WTC11 (cell line): ENCODE measurements around the gene EDAR. TPM values are rescaled to one million over a fixed set of nuclear protein-coding genes. Genes with fewer than 3 reads are reported as not detected.

Experiments used
- ATAC-seq: fragments of 200-7000 bp; cut with Tn5 transposase; 2 replicates; pipeline ENCODE4 v1.10.0; 2021; ENCODE audit warnings: mild to moderate bottlenecking, moderate library complexity
- CTCF ChIA-PET: fragments of 300-600 bp; sonication (Branson Sonifier 250); formaldehyde crosslinking; loops from one replicate; lab custom pipeline; 2021; ENCODE audit warnings: antibody characterized with exemption; lab: Charles Lee
- POLR2A ChIA-PET: fragments of 350-600 bp; sonication (Branson Sonifier 250); formaldehyde crosslinking; loops from one replicate; lab custom pipeline; 2021; ENCODE audit warnings: antibody characterized with exemption; lab: Charles Lee
- DNase-seq: peaks from one replicate; pipeline ENCODE4 v3.0.0; 2021; ENCODE audit warnings: low spot score
- H3K27ac Mint-ChIP-seq: 2 replicates; pipeline ENCODE4 v1.8.0; 2021; ENCODE audit warnings: mixed read lengths
- H3K27me3 Mint-ChIP-seq: 2 replicates; pipeline ENCODE4 v1.8.0; 2021; ENCODE audit warnings: low read depth, mild to moderate bottlenecking, moderate library complexity, mixed read lengths
- H3K36me3 Mint-ChIP-seq: 2 replicates; pipeline ENCODE4 v1.8.0; 2021; ENCODE audit warnings: mixed read lengths
- H3K4me1 Mint-ChIP-seq: 2 replicates; pipeline ENCODE4 v1.8.0; 2022; ENCODE audit warnings: mixed read lengths
- H3K4me3 Mint-ChIP-seq: 2 replicates; pipeline ENCODE4 v1.8.0; 2021; ENCODE audit warnings: mild to moderate bottlenecking, moderate library complexity, mixed read lengths
- H3K9me3 Mint-ChIP-seq: 2 replicates; pipeline ENCODE4 v1.8.0; 2021; ENCODE audit warnings: mixed read lengths
- ATF1 ChIP-seq: sonication (generic); formaldehyde crosslinking; IDR thresholded peaks from 2 replicates; pipeline ENCODE4 v1.8.1; 2023; ENCODE audit warnings: mild to moderate bottlenecking, moderate library complexity, missing genetic modification reagents
- CREB1 ChIP-seq: sonication (generic); formaldehyde crosslinking; IDR thresholded peaks from 2 replicates; pipeline ENCODE4 v1.8.0; 2023; ENCODE audit warnings: mild to moderate bottlenecking, missing genetic modification reagents
- E2F5 ChIP-seq: sonication (generic); formaldehyde crosslinking; IDR thresholded peaks from 2 replicates; pipeline ENCODE4 v1.8.1; 2022; ENCODE audit warnings: mild to moderate bottlenecking, moderate library complexity, missing genetic modification reagents
- GRHL2 ChIP-seq: fragments of 250-450 bp; sonication (Bioruptor Pico); IDR thresholded peaks from 2 replicates; pipeline ENCODE4 v1.8.0; 2022; ENCODE audit warnings: mild to moderate bottlenecking, moderate library complexity; ENCODE audit not compliant: insufficient replicate concordance, severe bottlenecking
- JAZF1 ChIP-seq: fragments of 250-450 bp; sonication (Bioruptor Pico); IDR thresholded peaks from 2 replicates; pipeline ENCODE4 v1.9.0; 2021; ENCODE audit warnings: moderate library complexity, mild to moderate bottlenecking, inconsistent platforms
- KAT7 ChIP-seq: sonication (generic); formaldehyde crosslinking; IDR thresholded peaks from 2 replicates; pipeline ENCODE4 v1.8.1; 2023; ENCODE audit warnings: missing genetic modification reagents, mild to moderate bottlenecking, borderline replicate concordance
- NFATC4 ChIP-seq: fragments of 250-450 bp; sonication (Bioruptor Pico); IDR thresholded peaks from 2 replicates; pipeline ENCODE4 v1.9.0; 2021; ENCODE audit warnings: mild to moderate bottlenecking
- NFYB ChIP-seq: sonication (generic); formaldehyde crosslinking; conservative IDR thresholded peaks from 2 replicates; pipeline ENCODE4 v1.8.0; 2022; ENCODE audit warnings: low read depth, missing genetic modification reagents
- NR2C2 ChIP-seq: sonication (generic); formaldehyde crosslinking; IDR thresholded peaks from 2 replicates; pipeline ENCODE4 v1.8.0; 2022; ENCODE audit warnings: mild to moderate bottlenecking, missing genetic modification reagents
- NR3C1 ChIP-seq: sonication (generic); formaldehyde crosslinking; conservative IDR thresholded peaks from 2 replicates; pipeline ENCODE4 v1.8.1; 2023; ENCODE audit warnings: low read depth, mild to moderate bottlenecking, missing genetic modification reagents
- OVOL2 ChIP-seq: fragments of 250-450 bp; sonication (Bioruptor Pico); IDR thresholded peaks from 2 replicates; pipeline ENCODE4 v1.9.0; 2021; ENCODE audit warnings: mild to moderate bottlenecking, borderline replicate concordance
- SOX15 ChIP-seq: fragments of 250-450 bp; sonication (Bioruptor Pico); IDR thresholded peaks from 2 replicates; pipeline ENCODE4 v1.9.0; 2021; ENCODE audit warnings: mild to moderate bottlenecking
- TEAD4 ChIP-seq: sonication (generic); formaldehyde crosslinking; IDR thresholded peaks from 2 replicates; pipeline ENCODE4 v1.8.0; 2022; ENCODE audit warnings: mild to moderate bottlenecking, missing genetic modification reagents
- TP53 ChIP-seq: sonication (generic); formaldehyde crosslinking; IDR thresholded peaks from 2 replicates; pipeline ENCODE4 v1.8.1; 2023; ENCODE audit warnings: mild to moderate bottlenecking, missing genetic modification reagents
- ZNF121 ChIP-seq: sonication (generic); formaldehyde crosslinking; IDR thresholded peaks from 2 replicates; pipeline ENCODE4 v1.8.0; 2023; ENCODE audit warnings: missing genetic modification reagents
- ZNF138 ChIP-seq: sonication (generic); formaldehyde crosslinking; conservative IDR thresholded peaks from 2 replicates; pipeline ENCODE4 v1.8.1; 2022; ENCODE audit warnings: mild to moderate bottlenecking, moderate library complexity, missing genetic modification reagents
- ZNF232 ChIP-seq: sonication (generic); formaldehyde crosslinking; IDR thresholded peaks from 2 replicates; pipeline ENCODE4 v1.8.0; 2022; ENCODE audit warnings: mild to moderate bottlenecking, missing genetic modification reagents
- ZNF396 ChIP-seq: fragments of 250-450 bp; sonication (Bioruptor Pico); IDR thresholded peaks from 2 replicates; pipeline ENCODE4 v1.8.0; 2021; ENCODE audit warnings: mild to moderate bottlenecking, moderate library complexity, borderline replicate concordance
- total RNA-seq: library from RNA; stranded (reverse); gene quantifications from 3 replicates; pipeline ENCODE4 v1.2.3, GENCODE V29; 2021
- TF ChIP-seq, protein P1 (sequence below): sonication (generic); formaldehyde crosslinking; conservative IDR thresholded peaks from 2 replicates; pipeline ENCODE4 v1.8.1; 2023; ENCODE audit warnings: mild to moderate bottlenecking, low read depth, missing genetic modification reagents, moderate library complexity
- TF ChIP-seq, protein P2 (sequence below): fragments of 250-450 bp; sonication (Bioruptor Pico); IDR thresholded peaks from 2 replicates; pipeline ENCODE4 v1.9.0; 2021; ENCODE audit warnings: mild to moderate bottlenecking

The EDAR gene
- total RNA-seq, 1 experiment from 2014 or later, result not detected

- TF ChIP-seq, protein P1, sequence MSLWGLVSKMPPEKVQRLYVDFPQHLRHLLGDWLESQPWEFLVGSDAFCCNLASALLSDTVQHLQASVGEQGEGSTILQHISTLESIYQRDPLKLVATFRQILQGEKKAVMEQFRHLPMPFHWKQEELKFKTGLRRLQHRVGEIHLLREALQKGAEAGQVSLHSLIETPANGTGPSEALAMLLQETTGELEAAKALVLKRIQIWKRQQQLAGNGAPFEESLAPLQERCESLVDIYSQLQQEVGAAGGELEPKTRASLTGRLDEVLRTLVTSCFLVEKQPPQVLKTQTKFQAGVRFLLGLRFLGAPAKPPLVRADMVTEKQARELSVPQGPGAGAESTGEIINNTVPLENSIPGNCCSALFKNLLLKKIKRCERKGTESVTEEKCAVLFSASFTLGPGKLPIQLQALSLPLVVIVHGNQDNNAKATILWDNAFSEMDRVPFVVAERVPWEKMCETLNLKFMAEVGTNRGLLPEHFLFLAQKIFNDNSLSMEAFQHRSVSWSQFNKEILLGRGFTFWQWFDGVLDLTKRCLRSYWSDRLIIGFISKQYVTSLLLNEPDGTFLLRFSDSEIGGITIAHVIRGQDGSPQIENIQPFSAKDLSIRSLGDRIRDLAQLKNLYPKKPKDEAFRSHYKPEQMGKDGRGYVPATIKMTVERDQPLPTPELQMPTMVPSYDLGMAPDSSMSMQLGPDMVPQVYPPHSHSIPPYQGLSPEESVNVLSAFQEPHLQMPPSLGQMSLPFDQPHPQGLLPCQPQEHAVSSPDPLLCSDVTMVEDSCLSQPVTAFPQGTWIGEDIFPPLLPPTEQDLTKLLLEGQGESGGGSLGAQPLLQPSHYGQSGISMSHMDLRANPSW (CRISPR knock-in tag), result no peak
- TF ChIP-seq TEAD4 (CRISPR knock-in tag), result no peak
Observed at GRCh38 chr2:108884619-108885018, 104.4 kb downstream of the EDAR start (continued).

GRCh38 chr2:108878276-108878675, 110.7 kb downstream of the EDAR start:
- H3K27me3 Mint-ChIP-seq, result no peaks in the 10 kb centered on the region
- H3K27ac Mint-ChIP-seq, result no peak overlapping the region
- DNase-seq (no peak), ATAC-seq (no peak)
- peaks cover 57% of the 10 kb centered on the region for H3K36me3 Mint-ChIP-seq
- no peaks in the 10 kb centered on the region for H3K4me1 Mint-ChIP-seq
- POLR2A ChIA-PET, result no interaction called here
- CTCF ChIA-PET, result no interaction called here
- H3K9me3 Mint-ChIP-seq, result peaks cover 47% of the 10 kb centered on the region
- TF ChIP-seq NR2C2 (no peak), TEAD4 (CRISPR knock-in tag) (no peak), E2F5 (no peak), ZNF138 (CRISPR knock-in tag) (no peak), ZNF121 (CRISPR knock-in tag) (no peak), ZNF396 (CRISPR knock-in tag) (no peak), TP53 (CRISPR knock-in tag) (no peak), ATF1 (CRISPR knock-in tag) (no peak), NR3C1 (CRISPR knock-in tag) (no peak), CREB1 (CRISPR knock-in tag) (no peak), SOX15 (CRISPR knock-in tag) (no peak), GRHL2 (CRISPR knock-in tag) (no peak)
- TF ChIP-seq, protein P1 (CRISPR knock-in tag), result no peak
- TF ChIP-seq, protein P2, sequence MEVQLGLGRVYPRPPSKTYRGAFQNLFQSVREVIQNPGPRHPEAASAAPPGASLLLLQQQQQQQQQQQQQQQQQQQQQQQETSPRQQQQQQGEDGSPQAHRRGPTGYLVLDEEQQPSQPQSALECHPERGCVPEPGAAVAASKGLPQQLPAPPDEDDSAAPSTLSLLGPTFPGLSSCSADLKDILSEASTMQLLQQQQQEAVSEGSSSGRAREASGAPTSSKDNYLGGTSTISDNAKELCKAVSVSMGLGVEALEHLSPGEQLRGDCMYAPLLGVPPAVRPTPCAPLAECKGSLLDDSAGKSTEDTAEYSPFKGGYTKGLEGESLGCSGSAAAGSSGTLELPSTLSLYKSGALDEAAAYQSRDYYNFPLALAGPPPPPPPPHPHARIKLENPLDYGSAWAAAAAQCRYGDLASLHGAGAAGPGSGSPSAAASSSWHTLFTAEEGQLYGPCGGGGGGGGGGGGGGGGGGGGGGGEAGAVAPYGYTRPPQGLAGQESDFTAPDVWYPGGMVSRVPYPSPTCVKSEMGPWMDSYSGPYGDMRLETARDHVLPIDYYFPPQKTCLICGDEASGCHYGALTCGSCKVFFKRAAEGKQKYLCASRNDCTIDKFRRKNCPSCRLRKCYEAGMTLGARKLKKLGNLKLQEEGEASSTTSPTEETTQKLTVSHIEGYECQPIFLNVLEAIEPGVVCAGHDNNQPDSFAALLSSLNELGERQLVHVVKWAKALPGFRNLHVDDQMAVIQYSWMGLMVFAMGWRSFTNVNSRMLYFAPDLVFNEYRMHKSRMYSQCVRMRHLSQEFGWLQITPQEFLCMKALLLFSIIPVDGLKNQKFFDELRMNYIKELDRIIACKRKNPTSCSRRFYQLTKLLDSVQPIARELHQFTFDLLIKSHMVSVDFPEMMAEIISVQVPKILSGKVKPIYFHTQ, result no peak
- no peak overlapping the region for H3K4me3 Mint-ChIP-seq

- ChIA-PET CTCF (no interaction called here), POLR2A (no interaction called here)
- H3K27ac Mint-ChIP-seq, result no peak overlapping the region
- DNase-seq, result no peak
- ATAC-seq, result no peak
- no peaks in the 10 kb centered on the region for H3K4me1 Mint-ChIP-seq
- no peak overlapping the region for H3K4me3 Mint-ChIP-seq
- H3K9me3 Mint-ChIP-seq, result peaks cover 40% of the 10 kb centered on the region
- no peaks in the 10 kb centered on the region for H3K27me3 Mint-ChIP-seq
- peaks cover 51% of the 10 kb centered on the region for H3K36me3 Mint-ChIP-seq
- TF ChIP-seq KAT7 (CRISPR knock-in tag) (no peak), JAZF1 (CRISPR knock-in tag) (no peak), NFYB (CRISPR knock-in tag) (no peak), OVOL2 (CRISPR knock-in tag) (no peak), NFATC4 (no peak), ZNF232 (CRISPR knock-in tag) (no peak)
- TF ChIP-seq, protein P2, result no peak
- TF ChIP-seq, protein P1 (CRISPR knock-in tag), result no peak
Observed at GRCh38 chr2:108877506-108877905, 111.5 kb downstream of the EDAR start.
